Activated CD8-positive, alpha-beta T cell treated with anti-CD3 and anti-CD28 coated beads for 36 hours (primary cell): ENCODE results near the gene HOXB13. TPM values are rescaled to one million over a fixed set of nuclear protein-coding genes. Genes with fewer than 3 reads are reported as not detected.

Experiments used
- ATAC-seq: fragments of 200-7000 bp; cut with Tn5 transposase; one replicate; pipeline ENCODE4 v1.10.0; 2021; ENCODE audit warnings: mild to moderate bottlenecking, moderate library complexity
- CTCF ChIA-PET: fragments of 350-600 bp; sonication (Branson Sonifier 250); formaldehyde crosslinking; loops from one replicate; lab custom pipeline; 2021; ENCODE audit warnings: antibody characterized with exemption; lab: Charles Lee
- POLR2A ChIA-PET: fragments of 350-600 bp; sonication (Branson Sonifier 250); formaldehyde crosslinking; loops from one replicate; lab custom pipeline; 2021; ENCODE audit warnings: antibody characterized with exemption; lab: Charles Lee
- DNase-seq: peaks from one replicate; pipeline ENCODE4 v3.0.0-alpha.2; 2020
- H3K27ac Mint-ChIP-seq: one replicate; pipeline ENCODE4 v1.8.0; 2021; ENCODE audit warnings: mild to moderate bottlenecking, mixed read lengths
- H3K27me3 Mint-ChIP-seq: one replicate; pipeline ENCODE4 v1.8.0; 2021; ENCODE audit warnings: mixed read lengths
- H3K36me3 Mint-ChIP-seq: one replicate; pipeline ENCODE4 v1.8.0; 2021; ENCODE audit warnings: low read depth, mixed read lengths
- H3K4me1 Mint-ChIP-seq: one replicate; pipeline ENCODE4 v1.8.0; 2021; ENCODE audit warnings: low read depth, mixed read lengths
- H3K4me3 Mint-ChIP-seq: one replicate; pipeline ENCODE4 v1.8.0; 2021; ENCODE audit warnings: mild to moderate bottlenecking, moderate library complexity, mixed read lengths
- H3K9me3 Mint-ChIP-seq: one replicate; pipeline ENCODE4 v1.8.0; 2021; ENCODE audit warnings: mixed read lengths
- intact Hi-C: fragments of 100-400 bp; cut with micrococcal nuclease; formaldehyde crosslinking; loops from one replicate; pipeline ENCODE4 v1.10.0; 2022
- total RNA-seq, 2 experiments: library from RNA; stranded (reverse); gene quantifications; one replicate each; pipeline ENCODE4 v1.2.3, GENCODE V29; 2021
- TF ChIP-seq, protein P1 (sequence below): fragments of 200-600 bp; IDR thresholded peaks from one replicate; pipeline ENCODE4 v1.8.0; 2022; ENCODE audit warnings: antibody characterized with exemption, mild to moderate bottlenecking

The HOXB13 gene
- total RNA-seq, 2 experiments from 2014 or later: not detected

DNA sequence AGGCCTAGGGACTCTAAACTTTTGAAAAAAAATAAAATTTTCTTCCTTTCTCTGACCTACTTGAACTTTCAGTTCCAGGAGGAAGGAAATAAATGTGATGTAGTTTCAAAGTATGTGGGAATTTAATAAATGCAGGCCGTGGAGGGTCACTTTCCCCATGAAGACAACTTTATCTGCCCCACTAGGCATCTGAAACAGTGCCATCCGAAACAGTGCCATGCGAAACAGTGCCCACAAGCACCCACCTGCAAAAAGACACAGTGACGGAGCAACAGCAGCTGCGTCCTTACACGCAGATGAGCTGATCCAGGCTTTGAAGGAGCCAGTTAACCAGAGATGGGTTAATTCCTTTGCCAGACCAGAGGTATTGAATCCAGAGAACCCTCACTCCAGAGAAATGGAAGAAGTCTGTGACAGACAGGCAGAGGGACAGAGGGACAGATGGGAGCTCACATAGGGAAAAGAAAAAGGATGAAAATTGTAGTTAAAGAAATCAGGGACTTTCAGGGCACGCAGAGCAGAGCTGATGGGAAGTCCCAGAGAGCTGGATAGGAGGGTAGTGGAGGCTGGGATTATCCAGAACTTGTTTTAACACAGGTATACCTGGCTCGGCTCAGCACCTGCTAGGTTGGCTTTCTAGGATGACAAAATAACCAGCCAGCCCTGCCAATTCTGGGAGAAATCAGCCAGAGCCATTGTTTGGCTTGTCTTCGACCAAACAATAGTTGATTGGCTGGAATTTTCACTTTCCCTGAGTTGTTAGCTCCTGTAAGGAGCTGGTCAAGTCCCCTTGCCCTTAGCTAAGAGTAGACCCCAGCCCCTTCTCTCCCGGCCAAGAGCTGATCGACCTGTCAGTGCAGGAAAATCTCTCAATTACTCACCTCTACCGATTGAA, 17.1 kb upstream of the HOXB13 start:
- ATAC-seq: no peak
- intact Hi-C loops: no loop called here
- CTCF ChIA-PET: interaction anchor here (0.6 to 4.8 kb wide), 6 partner anchors 22 to 133 kb away, joined by 3 to 55 read pairs (median 7); partner anchors contain the start of genes PRAC1 and PRAC2
- no peak overlapping the region for H3K27ac Mint-ChIP-seq
- no peak overlapping the region for H3K4me3 Mint-ChIP-seq
- POLR2A ChIA-PET: interaction anchor here (0.9 kb wide), 1 partner anchor 11 kb away, joined by 3 read pairs; no protein-coding TSS in a partner anchor
- TF ChIP-seq, protein P1, sequence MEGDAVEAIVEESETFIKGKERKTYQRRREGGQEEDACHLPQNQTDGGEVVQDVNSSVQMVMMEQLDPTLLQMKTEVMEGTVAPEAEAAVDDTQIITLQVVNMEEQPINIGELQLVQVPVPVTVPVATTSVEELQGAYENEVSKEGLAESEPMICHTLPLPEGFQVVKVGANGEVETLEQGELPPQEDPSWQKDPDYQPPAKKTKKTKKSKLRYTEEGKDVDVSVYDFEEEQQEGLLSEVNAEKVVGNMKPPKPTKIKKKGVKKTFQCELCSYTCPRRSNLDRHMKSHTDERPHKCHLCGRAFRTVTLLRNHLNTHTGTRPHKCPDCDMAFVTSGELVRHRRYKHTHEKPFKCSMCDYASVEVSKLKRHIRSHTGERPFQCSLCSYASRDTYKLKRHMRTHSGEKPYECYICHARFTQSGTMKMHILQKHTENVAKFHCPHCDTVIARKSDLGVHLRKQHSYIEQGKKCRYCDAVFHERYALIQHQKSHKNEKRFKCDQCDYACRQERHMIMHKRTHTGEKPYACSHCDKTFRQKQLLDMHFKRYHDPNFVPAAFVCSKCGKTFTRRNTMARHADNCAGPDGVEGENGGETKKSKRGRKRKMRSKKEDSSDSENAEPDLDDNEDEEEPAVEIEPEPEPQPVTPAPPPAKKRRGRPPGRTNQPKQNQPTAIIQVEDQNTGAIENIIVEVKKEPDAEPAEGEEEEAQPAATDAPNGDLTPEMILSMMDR: no peak
- no peaks in the 10 kb centered on the region for H3K36me3 Mint-ChIP-seq
- no peaks in the 10 kb centered on the region for H3K9me3 Mint-ChIP-seq
- no peak for DNase-seq
- H3K4me1 Mint-ChIP-seq: no peaks in the 10 kb centered on the region
- H3K27me3 Mint-ChIP-seq: peaks cover 80% of the 10 kb centered on the region

DNA sequence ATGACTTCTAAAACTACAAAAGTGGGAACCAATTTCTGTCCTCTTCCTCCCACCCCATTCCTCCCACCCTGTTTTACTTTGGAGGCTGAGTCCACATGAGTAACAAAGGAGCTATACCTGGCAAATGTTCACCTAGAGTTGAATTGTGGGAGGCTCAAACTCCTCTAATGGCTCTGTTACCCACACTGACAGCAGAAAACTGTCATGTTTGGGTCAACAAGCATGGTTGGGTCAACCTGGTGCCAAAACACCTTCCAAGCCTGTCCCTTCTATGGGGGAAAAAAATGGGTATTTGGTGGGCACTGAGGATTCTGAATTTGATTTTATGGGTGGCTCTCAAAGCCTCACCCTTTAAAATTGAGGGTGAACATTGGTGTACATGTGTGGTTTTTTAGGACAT, 12.0 kb upstream of the HOXB13 start:
- CTCF ChIA-PET: interaction anchor here (0.9 to 8.5 kb wide), 3 partner anchors 16 to 62 kb away, joined by 3 to 82 read pairs (median 6); partner anchors contain the start of gene PRAC2
- no peak overlapping the region for H3K4me3 Mint-ChIP-seq
- intact Hi-C loops: no loop called here

DNA sequence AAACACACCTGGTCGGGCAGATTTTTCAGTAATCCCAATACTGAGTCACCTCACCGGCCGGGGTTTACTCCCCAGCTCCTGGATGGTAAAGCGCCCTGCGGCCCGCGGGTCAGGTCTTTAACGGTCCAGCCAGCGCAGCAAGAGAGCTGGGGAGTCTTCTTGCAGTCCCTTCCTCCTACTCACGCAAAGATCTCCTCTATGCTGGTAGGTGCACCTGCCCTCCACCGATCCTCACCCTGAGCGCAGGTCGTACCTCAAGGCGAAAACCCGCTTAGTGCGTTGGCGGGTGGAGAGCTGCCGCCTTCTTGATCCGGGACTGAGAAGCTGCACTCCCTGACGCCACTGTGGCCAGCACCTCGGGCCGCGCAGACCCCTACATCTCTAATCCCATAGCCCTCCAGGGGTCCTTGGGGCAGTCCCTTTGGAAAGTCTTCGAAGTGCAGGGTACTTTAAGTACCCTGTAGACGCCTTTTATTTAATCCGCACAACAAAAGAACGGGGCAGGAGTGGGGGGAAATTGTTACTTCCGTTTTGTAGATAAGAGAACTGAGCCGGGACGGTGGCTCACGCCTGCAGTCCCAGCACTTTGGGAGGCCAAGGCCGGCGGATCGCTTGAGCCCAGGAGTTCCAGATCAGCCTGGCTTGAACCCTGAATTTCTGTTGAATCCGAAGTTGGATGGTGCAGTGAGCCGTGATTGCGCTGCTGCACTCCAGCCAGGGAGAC, 10.4 kb upstream of the HOXB13 start:
- intact Hi-C loops: no loop called here
- DNase-seq (no peak), ATAC-seq (no peak)
- no peak overlapping the region for H3K27ac Mint-ChIP-seq
- TF ChIP-seq, protein P1: no peak
- POLR2A ChIA-PET: interaction anchor here (0.6 to 0.7 kb wide), 2 partner anchors 12 to 276 kb away, joined by 3 read pairs; no protein-coding TSS in a partner anchor
- H3K36me3 Mint-ChIP-seq: no peaks in the 10 kb centered on the region
- H3K4me3 Mint-ChIP-seq: no peak overlapping the region
- peaks cover 9% of the 10 kb centered on the region for H3K4me1 Mint-ChIP-seq
- H3K27me3 Mint-ChIP-seq: peaks cover 87% of the 10 kb centered on the region
- CTCF ChIA-PET: interaction anchor here (1.2 to 8.5 kb wide), 5 partner anchors 14 to 140 kb away, joined by 3 to 82 read pairs (median 6); partner anchors contain the start of gene PRAC2
- no peaks in the 10 kb centered on the region for H3K9me3 Mint-ChIP-seq

More for the DNA sequence above, 12.0 kb upstream of the HOXB13 start:
- no peak for ATAC-seq
- POLR2A ChIA-PET: no interaction called here
- H3K27me3 Mint-ChIP-seq: peaks cover 82% of the 10 kb centered on the region
- no peak for DNase-seq
- no peaks in the 10 kb centered on the region for H3K36me3 Mint-ChIP-seq
- no peak overlapping the region for H3K27ac Mint-ChIP-seq
- no peaks in the 10 kb centered on the region for H3K9me3 Mint-ChIP-seq
- peaks cover 9% of the 10 kb centered on the region for H3K4me1 Mint-ChIP-seq
- TF ChIP-seq, protein P1: no peak

DNA sequence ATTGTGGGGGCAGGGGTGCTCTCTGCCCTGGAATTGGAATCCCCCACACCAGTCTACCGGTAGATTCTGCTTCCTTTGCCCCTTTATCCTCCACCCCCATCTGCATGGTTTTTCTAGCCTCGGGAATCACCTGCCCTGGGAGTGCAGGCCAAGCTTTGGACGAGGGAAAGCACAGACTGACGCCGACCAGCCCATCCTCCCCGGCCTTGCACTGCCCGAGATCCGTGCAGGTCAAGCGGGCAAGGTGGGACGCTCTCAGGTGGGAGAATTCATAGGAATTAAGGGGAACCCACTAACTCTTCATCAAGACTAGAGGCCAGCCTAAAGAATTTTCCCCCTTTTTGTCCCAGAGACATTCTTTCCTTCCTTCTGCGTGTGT, 9.9 kb upstream of the HOXB13 start:
- ChIA-PET CTCF (interaction anchor here (0.9 to 8.5 kb wide), 8 partner anchors 10 to 140 kb away, joined by 3 to 82 read pairs (median 4); partner anchors contain the start of gene PRAC2), POLR2A (interaction anchor here (1.1 kb wide), 1 partner anchor 102 kb away, joined by 3 read pairs; no protein-coding TSS in a partner anchor)
- H3K36me3 Mint-ChIP-seq: no peaks in the 10 kb centered on the region
- intact Hi-C loops: no loop called here
- no peak overlapping the region for H3K27ac Mint-ChIP-seq
- TF ChIP-seq, protein P1: no peak
- DNase-seq (no peak), ATAC-seq (no peak)
- H3K27me3 Mint-ChIP-seq: peaks cover 87% of the 10 kb centered on the region
- no peak overlapping the region for H3K4me3 Mint-ChIP-seq
- peaks cover 15% of the 10 kb centered on the region for H3K4me1 Mint-ChIP-seq
- H3K9me3 Mint-ChIP-seq: no peaks in the 10 kb centered on the region
